NCI-H2081 treated with DMSO at 0.1 percent for 48 hours (cell line): Measurements from ENCODE around the gene NEGR1.

Experiments used
- DNase-seq: peaks from one replicate; lab custom pipeline; 2025; lab: John Stamatoyannopoulos, UW

NEGR1 gene

GRCh38 chr1:72230746-72231145 lies 51.6 kb downstream of the NEGR1 start:
- DNase-seq, result no peak

GRCh38 chr1:72229893-72230292 lies 52.4 kb downstream of the NEGR1 start:
- DNase-seq, result no peak

GRCh38 chr1:72227667-72228066 lies 54.7 kb downstream of the NEGR1 start:
- no peak for DNase-seq

- no peak for DNase-seq
Observed at GRCh38 chr1:72224506-72224905, 57.8 kb downstream of the NEGR1 start.

- DNase-seq, result no peak
Observed at GRCh38 chr1:72221811-72222210, 60.5 kb downstream of the NEGR1 start.

GRCh38 chr1:72218141-72218739 lies 64.1 kb downstream of the NEGR1 start:
- no peak for DNase-seq

GRCh38 chr1:72207059-72207458 lies 75.3 kb downstream of the NEGR1 start:
- DNase-seq, result no peak

GRCh38 chr1:72202761-72203160 lies 79.6 kb downstream of the NEGR1 start:
- DNase-seq, result no peak

- DNase-seq, result no peak
Observed at GRCh38 chr1:72197786-72198185, 84.6 kb downstream of the NEGR1 start.

- no peak for DNase-seq
Observed at GRCh38 chr1:72186733-72187307, 95.5 kb downstream of the NEGR1 start.

GRCh38 chr1:72184099-72184701 lies 98.1 kb downstream of the NEGR1 start:
- no peak for DNase-seq

- no peak for DNase-seq
Observed at GRCh38 chr1:72182859-72183258, 99.5 kb downstream of the NEGR1 start.

- no peak for DNase-seq
Observed at GRCh38 chr1:72178266-72178665, 104.1 kb downstream of the NEGR1 start.

GRCh38 chr1:72177711-72178110 lies 104.6 kb downstream of the NEGR1 start:
- no peak for DNase-seq

- DNase-seq, result no peak
Observed at GRCh38 chr1:72170246-72170645, 112.1 kb downstream of the NEGR1 start.

- no peak for DNase-seq
Observed at GRCh38 chr1:72166426-72166825, 115.9 kb downstream of the NEGR1 start.

- no peak for DNase-seq
Observed at GRCh38 chr1:72150508-72150907, 131.8 kb downstream of the NEGR1 start.

GRCh38 chr1:72141875-72142274 lies 140.5 kb downstream of the NEGR1 start:
- DNase-seq, result no peak

- DNase-seq, result no peak
Observed at GRCh38 chr1:72140222-72140621, 142.1 kb downstream of the NEGR1 start.

GRCh38 chr1:72137656-72138055 lies 144.7 kb downstream of the NEGR1 start:
- no peak for DNase-seq

- no peak for DNase-seq
Observed at GRCh38 chr1:72129869-72130268, 152.5 kb downstream of the NEGR1 start.

- DNase-seq, result no peak
Observed at GRCh38 chr1:72122099-72122880, 160.0 kb downstream of the NEGR1 start.

GRCh38 chr1:72119491-72119890 lies 162.8 kb downstream of the NEGR1 start:
- DNase-seq, result no peak
